Stomach (tissue), 4 donors: ENCODE results near the gene ZPR1.

Experiments used
- CTCF ChIP-seq, 7 experiments: fragments of 450-650 bp in 4 of 7; fragments of 200-600 bp in 3 of 7; sonication (generic) in 3 of 7; IDR thresholded peaks; one replicate each; pipeline ENCODE4 v1.5.1; 2016 to 2019; ENCODE audit warnings: antibody characterized with exemption in 7 of 7, control low read depth in 2 of 7, mild to moderate bottlenecking in 1 of 7
- EP300 ChIP-seq: sonication (generic); formaldehyde crosslinking; IDR thresholded peaks from one replicate; pipeline ENCODE4 v1.6.1; 2017; ENCODE audit warnings: antibody characterized with exemption

GRCh38 chr11:116778556-116778955, 9.3 kb downstream of the ZPR1 start:
- no peak for TF ChIP-seq CTCF (IDR thresholded peaks at IDR 0.05)
- TF ChIP-seq EP300, result no peak
